HCT116 (cell line): ENCODE data around the gene RNU6-9. TPM values are rescaled to one million over a fixed set of nuclear protein-coding genes. Genes with fewer than 3 reads are reported as not detected.

Experiments
- ATAC-seq: fragments of 200-7000 bp; cut with Tn5 transposase; 2 replicates; pipeline ENCODE4 v1.9.1; 2020; ENCODE audit warnings: mild to moderate bottlenecking, moderate library complexity
- BruUV-seq: library from RNA; stranded (reverse); fragments of 400-500 nt; replicated peaks from 2 replicates; lab custom pipeline; 2021; lab: Mats Ljungman, UMichigan
- CTCF ChIA-PET: fragments of 300-600 bp; sonication (Branson Sonifier 250); formaldehyde crosslinking; loops from one replicate; lab custom pipeline; 2021; ENCODE audit warnings: antibody characterized with exemption; lab: Charles Lee
- POLR2A ChIA-PET: fragments of 300-600, 350-600 bp; sonication (Branson Sonifier 250); formaldehyde crosslinking; loops from one replicate; lab custom pipeline; 2021; ENCODE audit warnings: antibody characterized with exemption; lab: Charles Lee
- RAD21 ChIA-PET, 2 experiments: fragments of 300-600 bp; sonication (Branson Sonifier 250); formaldehyde crosslinking; loops; one replicate each; lab custom pipeline; 2023; ENCODE audit warnings: low total read pairs in 2 of 2; ENCODE audit not compliant: uncharacterized antibody in 2 of 2, unreplicated experiment in 2 of 2, low non-redundant PET in 1 of 2; lab: Charles Lee
- DNase-seq: peaks from one replicate; pipeline ENCODE4 v3.0.0-alpha.2; 2010; ENCODE audit warnings: low read depth, low spot score
- H2AFZ ChIP-seq: fragments of 200-600 bp; shearing (Covaris generic), sonication (generic); 2 replicates; pipeline ENCODE4 v1.6.1; 2017; ENCODE audit warnings: low read depth, mixed run types, mixed read lengths, antibody characterized with exemption, low read length; ENCODE audit not compliant: poor library complexity, severe bottlenecking
- H3K27ac ChIP-seq: 2 replicates; pipeline ENCODE4 v1.5.1; 2012; ENCODE audit warnings: low read depth, low read length
- H3K27me3 ChIP-seq: fragments of 200-600 bp; sonication (generic); 2 replicates; pipeline ENCODE4 v1.6.1; 2016; ENCODE audit warnings: mixed run types, low read length, mixed read lengths; ENCODE audit not compliant: insufficient read depth
- H3K36me3 ChIP-seq, 2 experiments: fragments of 200-500 bp in 1 of 2; fragments of 200-600 bp in 1 of 2; sonication (Bioruptor generic) in 1 of 2; sonication (generic) in 1 of 2; 2 replicates each; pipeline versions ENCODE4 v1.5.1 to v1.6.1; 2014 to 2016; ENCODE audit warnings: low read length in 2 of 2, inconsistent platforms in 1 of 2, mixed read lengths in 1 of 2, mixed run types in 1 of 2; ENCODE audit not compliant: insufficient read depth in 2 of 2, control insufficient read depth in 1 of 2
- H3K4me1 ChIP-seq, 2 experiments: fragments of 200-600 bp in 1 of 2; sonication (generic) in 1 of 2; 2 replicates each; pipeline versions ENCODE4 v1.5.1 to v1.6.1; 2012 to 2017; ENCODE audit warnings: low read length in 2 of 2, inconsistent platforms in 1 of 2, mild to moderate bottlenecking in 1 of 2, mixed read lengths in 1 of 2, mixed run types in 1 of 2, moderate library complexity in 1 of 2; ENCODE audit not compliant: insufficient read depth in 2 of 2, control insufficient read depth in 1 of 2
- H3K4me2 ChIP-seq: fragments of 200-600 bp; sonication (generic); 2 replicates; pipeline ENCODE4 v1.6.1; 2017; ENCODE audit warnings: mixed run types, low read length, mixed read lengths
- H3K4me3 ChIP-seq, 2 experiments: fragments of 200-600 bp in 1 of 2; sonication (generic) in 1 of 2; replicated peaks in 1 of 2; 2 replicates each; pipeline ENCODE4 v1.5.1; 2011 to 2016; ENCODE audit warnings: low read length in 2 of 2, control low read depth in 1 of 2, low read depth in 1 of 2, mild to moderate bottlenecking in 1 of 2, mixed read lengths in 1 of 2, mixed run types in 1 of 2
- H3K79me2 ChIP-seq: fragments of 200-600 bp; sonication (generic); 2 replicates; pipeline ENCODE4 v1.6.1; 2017; ENCODE audit warnings: mild to moderate bottlenecking, mixed run types, low read length, moderate library complexity, mixed read lengths; ENCODE audit not compliant: insufficient read depth
- H3K9ac ChIP-seq: fragments of 200-600 bp; sonication (generic); 2 replicates; pipeline ENCODE4 v1.6.1; 2016; ENCODE audit warnings: low read length, mixed read lengths
- H3K9me2 ChIP-seq: fragments of 200-600 bp; sonication (generic), shearing (Covaris generic); 2 replicates; pipeline ENCODE4 v1.6.1; 2017; ENCODE audit warnings: mixed run types, mild to moderate bottlenecking, moderate library complexity; ENCODE audit not compliant: insufficient read depth
- H3K9me3 ChIP-seq, 2 experiments: fragments of 200-500 bp in 1 of 2; fragments of 200-600 bp in 1 of 2; sonication (Bioruptor generic) in 1 of 2; sonication (generic) in 1 of 2; 2 replicates each; pipeline ENCODE4 v1.6.1; 2014 to 2017; ENCODE audit warnings: low read length in 2 of 2, mixed read lengths in 2 of 2, inconsistent platforms in 1 of 2, low read depth in 1 of 2, mild to moderate bottlenecking in 1 of 2, mixed run types in 1 of 2, moderate library complexity in 1 of 2; ENCODE audit not compliant: control insufficient read depth in 1 of 2, insufficient read depth in 1 of 2
- H4K20me1 ChIP-seq: fragments of 200-600 bp; sonication (generic), shearing (Covaris generic); 2 replicates; pipeline ENCODE4 v1.6.1; 2017; ENCODE audit warnings: mixed run types, mild to moderate bottlenecking, moderate library complexity; ENCODE audit not compliant: insufficient read depth
- ATF3 ChIP-seq: IDR thresholded peaks from 2 replicates; pipeline ENCODE4 v1.6.1; 2012
- CBX3 ChIP-seq: IDR thresholded peaks from 2 replicates; pipeline ENCODE4 v1.6.1; 2012; ENCODE audit warnings: low read depth
- CEBPB ChIP-seq: IDR thresholded peaks from 2 replicates; pipeline ENCODE4 v1.6.1; 2012; ENCODE audit warnings: low read depth
- EGR1 ChIP-seq: IDR thresholded peaks from 2 replicates; pipeline ENCODE4 v1.6.1; 2012; ENCODE audit warnings: low read depth
- ELF1 ChIP-seq: IDR thresholded peaks from 2 replicates; pipeline ENCODE4 v1.6.1; 2012; ENCODE audit warnings: low read depth, borderline replicate concordance
- EZH2 ChIP-seq: fragments of 200-600 bp; sonication (generic); IDR thresholded peaks from 2 replicates; pipeline ENCODE4 v1.6.1; 2017; ENCODE audit warnings: antibody characterized with exemption, mixed run types
- EZH2phosphoT487 ChIP-seq: fragments of 200-600 bp; IDR thresholded peaks from 2 replicates; pipeline ENCODE4 v1.6.1; 2018; ENCODE audit warnings: antibody characterized with exemption, borderline replicate concordance
- FOSL1 ChIP-seq: IDR thresholded peaks from 2 replicates; pipeline ENCODE4 v1.6.1; 2012; ENCODE audit warnings: low read depth
- JUND ChIP-seq: IDR thresholded peaks from 2 replicates; pipeline ENCODE4 v1.6.1; 2012
- MAX ChIP-seq: IDR thresholded peaks from 2 replicates; pipeline ENCODE4 v1.6.1; 2012
- POLR2A ChIP-seq: IDR thresholded peaks from 2 replicates; pipeline ENCODE4 v1.7.0; 2011; ENCODE audit warnings: borderline replicate concordance; ENCODE audit not compliant: insufficient read depth, insufficient read length; ENCODE audit errors: extremely low read depth
- RAD21 ChIP-seq: IDR thresholded peaks from 2 replicates; pipeline ENCODE4 v1.6.1; 2012; ENCODE audit warnings: low read depth, mild to moderate bottlenecking
- REST ChIP-seq: IDR thresholded peaks from 2 replicates; pipeline ENCODE4 v1.6.1; 2012; ENCODE audit warnings: low read depth
- SIN3A ChIP-seq: IDR thresholded peaks from 2 replicates; pipeline ENCODE4 v1.6.1; 2012; ENCODE audit warnings: low read depth
- SRF ChIP-seq: IDR thresholded peaks from 2 replicates; pipeline ENCODE4 v1.6.1; 2012; ENCODE audit warnings: low read depth
- TCF7L2 ChIP-seq: IDR thresholded peaks from 2 replicates; pipeline ENCODE4 v1.7.0; 2011; ENCODE audit warnings: borderline replicate concordance, inconsistent platforms; ENCODE audit not compliant: insufficient read depth, insufficient read length; ENCODE audit errors: extremely low read depth
- YY1 ChIP-seq: IDR thresholded peaks from 2 replicates; pipeline ENCODE4 v1.6.1; 2011; ENCODE audit warnings: low read length, low read depth, moderate library complexity, mild to moderate bottlenecking; ENCODE audit not compliant: insufficient replicate concordance; ENCODE audit errors: extremely low read depth
- ZBTB33 ChIP-seq: IDR thresholded peaks from 2 replicates; pipeline ENCODE4 v1.6.1; 2011; ENCODE audit warnings: mild to moderate bottlenecking, low read length, moderate library complexity; ENCODE audit not compliant: insufficient replicate concordance; ENCODE audit errors: extremely low read depth
- ZFX ChIP-seq: fragments of 450-650 bp; IDR thresholded peaks from 2 replicates; pipeline ENCODE4 v1.6.1; 2017
- ZNF274 ChIP-seq: fragments of 200-500 bp; sonication (Bioruptor generic); IDR thresholded peaks from 2 replicates; pipeline ENCODE4 v1.6.1; 2014; ENCODE audit warnings: mild to moderate bottlenecking, low read depth, low read length, inconsistent platforms
- intact Hi-C: fragments of 100-400 bp; cut with micrococcal nuclease; formaldehyde crosslinking; loops from 2 replicates; pipeline ENCODE4 v1.10.0; 2022
- total RNA-seq: library from RNA; stranded (reverse); gene quantifications from one replicate; pipeline ENCODE4 v1.2.1, GENCODE V29; 2021; ENCODE audit not compliant: unreplicated experiment

Gene RNU6-9
- total RNA-seq, 1 experiment from 2014 or later, result not detected

- no peak overlapping the region for H2AFZ ChIP-seq
- RAD21 ChIA-PET, result no interaction called here
- H3K9me3 ChIP-seq, result no peaks in the 10 kb centered on the region
- POLR2A ChIA-PET, result no interaction called here
- no peak overlapping the region for H3K9ac ChIP-seq
- no peak overlapping the region for H3K4me3 ChIP-seq
- CTCF ChIA-PET, result no interaction called here
- H3K4me1 ChIP-seq, result peaks cover 3 to 16% of the 10 kb centered on the region in 2 experiments; a peak in 3 of 4 replicates
- no peaks in the 10 kb centered on the region for H3K27me3 ChIP-seq
- peaks cover 12% of the 10 kb centered on the region; the same call in 1 of the 2 replicates for H3K79me2 ChIP-seq
- no peak overlapping the region for H3K4me2 ChIP-seq
- no peak for DNase-seq
- ATAC-seq, result no peak
- H4K20me1 ChIP-seq, result no peaks in the 10 kb centered on the region
- BruUV-seq, result no TSS peak
- TF ChIP-seq EZH2, result no peak
- no peak for TF ChIP-seq MAX
- TF ChIP-seq YY1, result no peak
- TF ChIP-seq ZFX, result no peak
- TF ChIP-seq FOSL1, result no peak
- TF ChIP-seq ELF1, result no peak
- no peak for TF ChIP-seq ATF3
- TF ChIP-seq SIN3A, result no peak
- TF ChIP-seq ZBTB33, result no peak
- TF ChIP-seq RAD21, result no peak
- TF ChIP-seq TCF7L2, result no peak
- TF ChIP-seq EZH2phosphoT487, result no peak
- TF ChIP-seq REST, result no peak
- no peak for TF ChIP-seq EGR1
- no peak for TF ChIP-seq POLR2A
- TF ChIP-seq CBX3, result no peak
- TF ChIP-seq CEBPB, result no peak
- TF ChIP-seq JUND, result no peak
- no peak for TF ChIP-seq ZNF274
- no peak for TF ChIP-seq SRF
- intact Hi-C loops, result no loop called here
- no peaks in the 10 kb centered on the region for H3K9me2 ChIP-seq
- no peak overlapping the region; the same call in 1 of the 2 replicates for H3K27ac ChIP-seq
- peaks cover 9 to 19% of the 10 kb centered on the region in 2 experiments; a peak in 3 of 4 replicates for H3K36me3 ChIP-seq
Measured at GRCh38 chr19:889662-890295, 3.5 kb upstream of the RNU6-9 start.
